H1 (cell line): Measurements from ENCODE around the gene HBS1L.

Experiments used
- BRCA1 ChIP-seq: IDR thresholded peaks from 2 replicates; pipeline ENCODE4 v1.6.1; 2012; ENCODE audit warnings: low read depth, low read length, improper control_type of control experiment
- CBX5 ChIP-seq: fragments of 300-800, 300-1000 bp; sonication (generic); IDR thresholded peaks from 2 replicates; pipeline ENCODE4 v1.7.1; 2016; ENCODE audit warnings: antibody characterized with exemption, low read length, low read depth
- CTCF ChIP-seq, 3 experiments: IDR thresholded peaks; 1 replicate in 2 of 3; 2 replicates in 1 of 3; pipeline versions ENCODE4 v1.5.1 to v1.6.1; 2011; ENCODE audit warnings: low read length in 3 of 3, mild to moderate bottlenecking in 3 of 3, inconsistent platforms in 2 of 3, low read depth in 1 of 3, moderate library complexity in 1 of 3; ENCODE audit not compliant: insufficient read depth in 1 of 3; ENCODE audit errors: control extremely low read depth in 1 of 3
- EZH2 ChIP-seq: fragments of 200-600 bp; sonication (generic); IDR thresholded peaks from 2 replicates; pipeline ENCODE4 v1.7.1; 2012; ENCODE audit warnings: low read depth, mild to moderate bottlenecking, moderate library complexity, low read length, inconsistent platforms; ENCODE audit not compliant: severe bottlenecking
- HDAC6 ChIP-seq: IDR thresholded peaks from one replicate; pipeline ENCODE4 v1.7.1; 2012; ENCODE audit warnings: low read depth, mild to moderate bottlenecking, inconsistent platforms, low read length, moderate library complexity
- JUND ChIP-seq: IDR thresholded peaks from 2 replicates; pipeline ENCODE4 v1.6.1; 2011; ENCODE audit warnings: mild to moderate bottlenecking, improper control_type of control experiment, low read length
- KDM5A ChIP-seq: fragments of 200-600 bp; IDR thresholded peaks from 2 replicates; pipeline ENCODE4 v1.7.1; 2012; ENCODE audit warnings: mild to moderate bottlenecking, low read length, inconsistent platforms, mixed read lengths
- MAFK ChIP-seq: IDR thresholded peaks from 2 replicates; pipeline ENCODE4 v1.6.1; 2012; ENCODE audit warnings: low read depth, mild to moderate bottlenecking, improper control_type of control experiment, low read length
- POLR2A ChIP-seq, 2 experiments: IDR thresholded peaks; 1 replicate in 1 of 2; 2 replicates in 1 of 2; pipeline ENCODE4 v1.6.1; 2011; ENCODE audit warnings: low read depth in 2 of 2, low read length in 2 of 2, mild to moderate bottlenecking in 2 of 2; ENCODE audit errors: control extremely low read depth in 1 of 2
- POLR2AphosphoS5 ChIP-seq: IDR thresholded peaks from 2 replicates; pipeline ENCODE4 v1.6.1; 2011; ENCODE audit warnings: low read depth, low read length
- RFX5 ChIP-seq: IDR thresholded peaks from 2 replicates; pipeline ENCODE4 v1.6.1; 2011; ENCODE audit warnings: low read depth, low read length, improper control_type of control experiment, borderline replicate concordance
- RNF2 ChIP-seq: fragments of 200-900, 300-1000 bp; sonication (generic); IDR thresholded peaks from 2 replicates; pipeline ENCODE4 v1.7.1; 2016; ENCODE audit warnings: borderline replicate concordance, low read depth, mild to moderate bottlenecking, antibody characterized with exemption, low read length; ENCODE audit not compliant: poor library complexity, severe bottlenecking; ENCODE audit errors: missing control alignments
- TAF1 ChIP-seq: IDR thresholded peaks from 2 replicates; pipeline ENCODE4 v1.6.1; 2011; ENCODE audit warnings: mild to moderate bottlenecking, low read depth, low read length

GRCh38 chr6:134911547-134911946 lies 143.1 kb downstream of the HBS1L start:
- TF ChIP-seq TAF1 (no peak), CTCF (IDR thresholded peaks at IDR 0.05; ENCODE audit: control extremely low read depth in 1 of 3, insufficient read depth in 1 of 3, low read depth in 1 of 3, low read length in 3 of 3) (no peak), BRCA1 (no peak), RNF2 (no peak), RFX5 (no peak), MAFK (no peak), POLR2A (IDR thresholded peaks at IDR 0.05; ENCODE audit: control extremely low read depth in 1 of 2, low read depth in 2 of 2, low read length in 2 of 2) (no peak), KDM5A (no peak), CBX5 (no peak), EZH2 (no peak), JUND (no peak), POLR2AphosphoS5 (no peak), HDAC6 (no peak)
